ENCODE measurements around the gene PPP1R15B. TPM values are rescaled to one million over a fixed set of nuclear protein-coding genes. Genes with fewer than 3 reads are reported as not detected.

Gene PPP1R15B
- total and polyA plus RNA-seq, 3 donors from 2014 or later, result 22.5 to 42.0 (median 40.1) TPM

DNA sequence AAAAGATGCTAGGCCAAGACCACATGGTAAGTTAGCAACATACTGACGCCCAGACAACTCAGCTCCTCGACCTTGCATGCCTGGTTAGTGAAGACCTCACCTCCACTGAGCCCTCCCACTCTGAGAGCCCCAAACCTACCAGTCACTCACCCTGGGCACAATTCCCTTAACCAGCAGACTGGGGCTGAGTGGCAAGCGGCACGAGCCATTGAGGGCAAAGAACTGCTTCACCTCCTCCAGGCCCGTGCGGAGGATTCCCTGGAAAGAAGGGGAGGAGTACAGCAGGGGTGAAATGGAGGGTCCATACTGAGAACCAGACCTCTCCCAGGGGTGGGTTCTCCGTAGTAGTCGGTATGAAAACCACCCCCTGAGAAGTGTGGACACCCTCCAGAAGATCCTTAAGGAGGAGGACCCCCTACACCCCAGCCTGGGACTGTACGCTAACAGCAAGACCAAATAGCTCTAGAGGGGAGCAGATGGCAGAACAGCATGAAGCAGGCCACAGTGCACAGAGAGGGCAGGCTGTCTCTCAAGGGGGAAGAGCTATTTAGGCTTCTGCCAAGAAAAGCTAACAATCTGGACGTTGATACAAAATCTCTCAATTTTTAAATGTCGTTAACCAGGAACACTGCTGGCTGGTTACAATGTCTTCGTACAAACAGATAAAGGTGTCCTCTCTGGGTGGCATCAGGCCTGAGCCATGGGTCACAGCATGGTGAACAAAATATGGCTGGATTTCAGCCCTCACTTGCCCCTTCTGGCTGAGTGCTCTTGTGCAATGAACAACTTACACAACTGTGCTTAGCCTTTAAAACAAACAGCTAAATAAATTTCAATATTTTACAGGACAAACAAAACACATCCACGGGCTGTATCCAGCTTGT, 31.0 kb upstream of the PPP1R15B start:
- no peaks in the 10 kb centered on the region for H3K36me3 ChIP-seq (ENCODE audit: low read depth, missing control alignments)
- intact Hi-C loops (cut with DNase I; ENCODE audit: low total_unique reads), result loop anchor here (5.0 kb wide), 1 partner anchor 60 kb away; no protein-coding TSS in a partner anchor

DNA sequence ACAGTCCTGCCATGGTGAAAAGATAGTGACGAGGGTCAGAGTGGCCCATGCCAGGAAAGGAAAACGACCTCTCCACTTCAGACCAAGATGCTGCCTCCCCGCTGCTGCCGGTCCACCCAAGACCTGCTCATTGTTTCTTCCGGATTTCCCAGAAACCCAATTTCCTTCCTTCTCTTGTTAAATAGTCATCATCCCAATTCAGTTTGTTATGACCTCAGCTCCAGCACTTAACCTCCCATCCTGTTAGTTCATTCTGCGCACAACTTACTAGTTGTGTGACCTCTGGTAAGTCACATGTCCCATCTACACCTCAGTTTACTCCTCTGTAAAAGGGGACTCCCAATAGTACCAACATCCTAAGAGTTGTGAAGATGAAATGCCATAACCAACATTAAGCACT, 29.9 kb upstream of the PPP1R15B start:
- intact Hi-C loops (cut with DNase I; ENCODE audit: low total_unique reads), result loop anchor here (5.0 kb wide), 1 partner anchor 61 kb away; no protein-coding TSS in a partner anchor
- WGBS, 2 donors, result 82 to 84% methylated on average over 6 of the region's 6 CpGs
- TF ChIP-seq, protein P1, sequence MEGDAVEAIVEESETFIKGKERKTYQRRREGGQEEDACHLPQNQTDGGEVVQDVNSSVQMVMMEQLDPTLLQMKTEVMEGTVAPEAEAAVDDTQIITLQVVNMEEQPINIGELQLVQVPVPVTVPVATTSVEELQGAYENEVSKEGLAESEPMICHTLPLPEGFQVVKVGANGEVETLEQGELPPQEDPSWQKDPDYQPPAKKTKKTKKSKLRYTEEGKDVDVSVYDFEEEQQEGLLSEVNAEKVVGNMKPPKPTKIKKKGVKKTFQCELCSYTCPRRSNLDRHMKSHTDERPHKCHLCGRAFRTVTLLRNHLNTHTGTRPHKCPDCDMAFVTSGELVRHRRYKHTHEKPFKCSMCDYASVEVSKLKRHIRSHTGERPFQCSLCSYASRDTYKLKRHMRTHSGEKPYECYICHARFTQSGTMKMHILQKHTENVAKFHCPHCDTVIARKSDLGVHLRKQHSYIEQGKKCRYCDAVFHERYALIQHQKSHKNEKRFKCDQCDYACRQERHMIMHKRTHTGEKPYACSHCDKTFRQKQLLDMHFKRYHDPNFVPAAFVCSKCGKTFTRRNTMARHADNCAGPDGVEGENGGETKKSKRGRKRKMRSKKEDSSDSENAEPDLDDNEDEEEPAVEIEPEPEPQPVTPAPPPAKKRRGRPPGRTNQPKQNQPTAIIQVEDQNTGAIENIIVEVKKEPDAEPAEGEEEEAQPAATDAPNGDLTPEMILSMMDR (IDR thresholded peaks at IDR 0.05), result no peak
- no peak for TF ChIP-seq POLR2A (IDR thresholded peaks at IDR 0.05)
- H3K27me3 ChIP-seq, result no peaks in the 10 kb centered on the region
- H3K27ac ChIP-seq, result no peak overlapping the region
- peaks cover 24% of the 10 kb centered on the region for H3K4me1 ChIP-seq
- H3K36me3 ChIP-seq (ENCODE audit: low read depth, missing control alignments), result no peaks in the 10 kb centered on the region
- DNase-seq, result no peak
- no peaks in the 10 kb centered on the region for H3K9me3 ChIP-seq
- no peak overlapping the region for H3K4me3 ChIP-seq

More for the DNA sequence above, 31.0 kb upstream of the PPP1R15B start:
- no peak overlapping the region for H3K4me3 ChIP-seq
- peaks cover 27% of the 10 kb centered on the region for H3K4me1 ChIP-seq
- WGBS, 2 donors, result 53 to 60% methylated on average over 10 to 13 of the region's 13 CpGs
- peak; percentile 70 for DNase-seq
- TF ChIP-seq POLR2A (IDR thresholded peaks at IDR 0.05), result no peak
- TF ChIP-seq, protein P1 (IDR thresholded peaks at IDR 0.05), result no peak
- H3K27me3 ChIP-seq, result no peaks in the 10 kb centered on the region
- H3K9me3 ChIP-seq, result no peaks in the 10 kb centered on the region
- peak overlapping the region; percentile 39 to 46 for H3K27ac ChIP-seq

DNA sequence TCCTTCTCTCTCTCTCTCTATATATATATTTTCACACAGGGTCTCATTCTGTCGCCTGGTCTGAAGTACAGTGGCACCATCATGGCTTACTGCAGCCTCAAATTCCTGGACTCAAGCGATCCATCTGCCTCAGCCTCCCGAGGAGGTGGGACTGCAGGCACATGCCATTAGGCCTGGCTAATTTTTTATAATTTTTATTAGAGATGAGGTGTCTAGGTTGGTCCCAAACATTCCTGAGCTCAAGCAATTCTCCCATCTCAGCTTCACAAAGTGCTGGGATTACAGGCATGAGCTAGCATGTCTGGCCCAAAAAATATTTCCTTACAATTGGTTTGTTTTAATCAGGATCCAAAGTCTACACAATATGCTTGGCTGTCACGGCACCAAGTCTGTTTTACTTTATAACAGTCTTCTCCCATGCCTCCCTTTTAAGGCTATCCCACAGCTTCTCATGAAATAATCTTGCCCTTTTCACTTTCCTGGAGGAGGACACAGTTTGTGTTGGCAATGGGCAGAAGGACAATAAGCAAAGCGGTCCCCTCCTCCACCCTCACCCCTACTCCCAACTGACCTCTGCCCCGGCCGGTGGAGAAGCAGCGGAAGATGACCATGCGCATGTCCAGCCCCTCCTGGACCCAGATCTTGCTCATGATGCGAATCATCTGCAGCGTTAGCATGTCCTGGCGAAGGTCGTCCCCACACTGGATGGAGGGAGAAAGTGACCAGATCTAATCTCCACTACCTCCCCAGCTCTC, 28.2 kb upstream of the PPP1R15B start:
- Histone ChIP-seq H3K36me3 (ENCODE audit: low read depth, missing control alignments) (no peaks in the 10 kb centered on the region), H3K9me3 (no peaks in the 10 kb centered on the region), H3K27me3 (no peaks in the 10 kb centered on the region), H3K4me3 (no peak overlapping the region), H3K4me1 (peaks cover 21% of the 10 kb centered on the region), H3K27ac (peak overlapping the region in 1 of 2 donors; percentile 24)
- DNase-seq, result peak; percentile 21
- TF ChIP-seq, protein P1 (IDR thresholded peaks at IDR 0.05), result no peak
- no peak for TF ChIP-seq POLR2A (IDR thresholded peaks at IDR 0.05)
- 45 to 63% methylated on average over 13 of the region's 13 CpGs for WGBS, 2 donors
- intact Hi-C loops (cut with DNase I; ENCODE audit: low total_unique reads), result loop anchor here (5.0 kb wide), 1 partner anchor 63 kb away; no protein-coding TSS in a partner anchor

DNA sequence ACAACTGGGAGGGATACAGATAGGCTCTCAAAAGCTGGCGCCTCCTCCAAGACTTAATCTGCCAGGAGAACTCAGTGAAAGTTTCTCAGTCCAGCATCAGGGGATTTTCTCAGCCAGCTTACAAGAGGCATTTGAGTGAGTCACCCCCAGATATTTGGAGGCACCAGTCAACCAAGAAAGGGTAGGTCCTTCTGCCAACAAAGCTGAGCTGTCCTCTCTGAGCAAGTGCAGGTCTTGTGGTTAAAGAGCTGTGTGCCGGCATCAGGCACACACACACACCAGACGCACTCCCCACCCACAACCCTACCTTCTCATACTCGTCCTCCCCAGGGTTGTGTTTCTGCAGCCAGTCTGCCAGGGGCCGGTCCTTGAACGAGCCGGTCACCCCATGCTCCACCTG, 27.0 kb upstream of the PPP1R15B start:
- Histone ChIP-seq H3K36me3 (ENCODE audit: low read depth, missing control alignments) (no peaks in the 10 kb centered on the region), H3K4me3 (no peak overlapping the region), H3K4me1 (peaks cover 22% of the 10 kb centered on the region), H3K27ac (no peak overlapping the region), H3K9me3 (no peaks in the 10 kb centered on the region), H3K27me3 (no peaks in the 10 kb centered on the region)
- 71 to 89% methylated on average over 2 to 7 of the region's 7 CpGs for WGBS, 2 donors
- TF ChIP-seq, protein P1 (IDR thresholded peaks at IDR 0.05), result no peak
- no peak for TF ChIP-seq POLR2A (IDR thresholded peaks at IDR 0.05)
- DNase-seq, result no peak
- intact Hi-C loops (cut with DNase I; ENCODE audit: low total_unique reads), result no loop called here

Data from testis (tissue), 3 donors.